Measurements from ENCODE around the gene GPC6. TPM values are rescaled to one million over a fixed set of nuclear protein-coding genes. Genes with fewer than 3 reads are reported as not detected.

The GPC6 gene
- total and polyA plus RNA-seq, 2 donors (not counting 3 experiments of a cell fraction or from before 2014, with no cell fraction given) = 0.01 TPM; not detected in 1

DNA sequence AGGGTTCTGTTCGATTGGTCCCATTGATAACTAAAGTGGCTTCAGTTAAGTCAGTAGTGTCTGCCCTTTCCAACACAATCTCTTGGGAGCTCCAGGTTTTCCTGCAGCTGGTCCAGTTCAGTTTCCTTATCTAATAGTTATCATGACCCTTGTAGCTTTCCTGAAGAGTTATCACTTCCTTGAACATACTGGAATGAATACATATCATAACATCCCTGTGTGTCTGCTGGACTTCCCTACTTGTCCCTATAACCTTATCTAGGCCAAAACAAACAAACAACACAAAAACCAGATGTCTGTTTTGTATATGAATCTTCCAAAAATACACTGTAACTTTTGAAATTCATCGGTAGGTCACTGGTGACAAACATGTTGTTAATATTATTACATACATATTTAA is 1085.3 kb downstream of the GPC6 start:
- Histone ChIP-seq H2AFZ (ENCODE audit: low read depth, low read length) (no peak overlapping the region), H3K9me1 (replicated peaks; ENCODE audit: control insufficient read depth, extremely low read depth, insufficient read depth, low read length) (no peaks in the 10 kb centered on the region), H3K4me2 (ENCODE audit: insufficient read depth, low read length) (peak overlapping the region; percentile 49), H3K36me3 (ENCODE audit: control insufficient read depth in 2 of 2, extremely low read depth in 1 of 2, insufficient read depth in 2 of 2, low read length in 2 of 2) (no peaks in the 10 kb centered on the region), H3K9me3 (replicated peaks; ENCODE audit: control insufficient read depth, insufficient read depth, low read length) (no peaks in the 10 kb centered on the region), H4K20me1 (replicated peaks; ENCODE audit: control insufficient read depth, extremely low read depth, insufficient read depth, low read length) (no peaks in the 10 kb centered on the region), H3K4me1 (ENCODE audit: control insufficient read depth, extremely low read depth, insufficient read depth, low read length) (peaks cover 39% of the 10 kb centered on the region), H3K27me3 (ENCODE audit: control insufficient read depth in 2 of 2, insufficient read depth in 2 of 2, low read length in 2 of 2) (no peaks in the 10 kb centered on the region), H3K4me3 (replicated peaks in 1 of 3; ENCODE audit: insufficient read depth in 1 of 3, low read depth in 1 of 3, low read length in 3 of 3) (no peak overlapping the region), H3K9ac (replicated peaks; ENCODE audit: extremely low read depth, insufficient read depth, low read length) (peak overlapping the region; percentile 12), H3K27ac (ENCODE audit: insufficient read depth, low read depth, low read length) (peak overlapping the region; percentile 88), H3K79me2 (ENCODE audit: control insufficient read depth, insufficient read depth, low read length) (no peaks in the 10 kb centered on the region)
- FAIRE-seq (peak; percentile 93), DNase-seq (ENCODE audit: low read depth, low spot score) (peak; percentile 84)
- intact Hi-C loops (cut with micrococcal nuclease) = loop anchor here (2.0 to 5.0 kb wide), 4 partner anchors 15 to 290 kb away; partner anchors contain the start of gene GPR180
- dilution Hi-C loops (cut with MboI; ENCODE audit: extremely low pct_ligation_motif_present, low sequenced_read_pairs) = no loop called here
- TF ChIP-seq POLR2AphosphoS5 (IDR thresholded peaks at IDR 0.05; ENCODE audit: insufficient read depth, low read depth, low read length) (peak; percentile 51), FOS (IDR thresholded peaks at IDR 0.05; ENCODE audit: borderline replicate concordance, insufficient read depth, low read length) (peak; percentile 36), GATA2 (IDR thresholded peaks at IDR 0.05; ENCODE audit: insufficient read depth, insufficient read length, low read depth, low read length) (peak; percentile 89), JUN (IDR thresholded peaks at IDR 0.05; ENCODE audit: borderline replicate concordance, insufficient read depth, insufficient read length, low read depth) (no peak)
- ChIA-PET POLR2A (no interaction called here), CTCF (interaction anchor here (0.9 to 1.9 kb wide), 4 partner anchors 11 to 52 kb away, joined by 3 to 6 read pairs (median 3); no protein-coding TSS in a partner anchor)
- no TSS peak for BruUV-seq (replicated peaks)

DNA sequence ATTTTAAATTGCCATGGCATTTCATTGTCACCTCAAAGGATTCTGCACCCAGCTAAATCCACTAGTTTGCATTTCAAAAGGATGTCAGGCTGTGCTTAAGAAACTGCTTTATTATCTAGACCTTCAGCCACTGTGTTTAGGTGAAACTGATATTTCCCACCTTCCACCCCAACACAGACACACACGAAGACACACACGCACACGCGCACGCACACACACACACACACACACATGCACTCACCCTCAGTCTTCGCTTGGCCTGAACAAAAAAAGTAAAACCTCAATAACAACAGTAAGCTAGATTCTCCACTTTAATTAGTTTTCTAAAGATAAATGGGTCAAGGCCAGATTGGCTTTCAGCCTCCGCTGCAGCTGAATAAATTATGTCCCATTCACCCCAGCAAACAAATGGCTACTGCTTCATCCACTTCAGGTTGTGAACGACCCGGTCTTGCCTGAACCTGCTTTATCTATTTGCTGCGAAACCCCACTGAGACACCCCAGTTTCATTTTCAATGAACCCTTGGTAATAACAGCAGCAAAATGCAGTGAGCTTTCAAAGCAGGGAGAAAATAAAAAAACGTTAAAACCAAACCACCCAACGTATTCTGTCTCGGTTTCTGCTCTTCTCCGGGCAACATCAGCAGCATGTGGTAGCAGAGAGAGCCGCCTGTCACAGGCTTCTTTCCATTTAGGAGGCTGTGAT is 1086.1 kb downstream of the GPC6 start:
- no peak overlapping the region for H2AFZ ChIP-seq (ENCODE audit: low read depth, low read length)
- FAIRE-seq = no peak
- POLR2A ChIA-PET = no interaction called here

More for the DNA sequence above, 1086.1 kb downstream of the GPC6 start:
- no peak for DNase-seq (ENCODE audit: low read depth, low spot score)
- H3K4me1 ChIP-seq (ENCODE audit: control insufficient read depth, extremely low read depth, insufficient read depth, low read length) = peaks cover 39% of the 10 kb centered on the region
- no peaks in the 10 kb centered on the region for H4K20me1 ChIP-seq (replicated peaks; ENCODE audit: control insufficient read depth, extremely low read depth, insufficient read depth, low read length)
- intact Hi-C loops (cut with micrococcal nuclease) (loop anchor here (5.0 kb wide), 3 partner anchors 80 to 290 kb away; partner anchors contain the start of gene GPR180), dilution Hi-C loops (cut with MboI; ENCODE audit: extremely low pct_ligation_motif_present, low sequenced_read_pairs) (no loop called here)
- no peaks in the 10 kb centered on the region for H3K9me1 ChIP-seq (replicated peaks; ENCODE audit: control insufficient read depth, extremely low read depth, insufficient read depth, low read length)
- H3K4me3 ChIP-seq (replicated peaks in 1 of 3; ENCODE audit: insufficient read depth in 1 of 3, low read depth in 1 of 3, low read length in 3 of 3) = no peak overlapping the region
- no peaks in the 10 kb centered on the region for H3K79me2 ChIP-seq (ENCODE audit: control insufficient read depth, insufficient read depth, low read length)
- H3K9me3 ChIP-seq (replicated peaks; ENCODE audit: control insufficient read depth, insufficient read depth, low read length) = no peaks in the 10 kb centered on the region
- BruUV-seq (replicated peaks) = no TSS peak
- peak overlapping the region; percentile 12 for H3K9ac ChIP-seq (replicated peaks; ENCODE audit: extremely low read depth, insufficient read depth, low read length)
- peak overlapping the region; percentile 49 for H3K4me2 ChIP-seq (ENCODE audit: insufficient read depth, low read length)
- CTCF ChIA-PET = interaction anchor here (1.0 kb wide), 2 partner anchors 49 to 51 kb away, joined by 3 read pairs; no protein-coding TSS in a partner anchor
- no peaks in the 10 kb centered on the region for H3K36me3 ChIP-seq (ENCODE audit: control insufficient read depth in 2 of 2, extremely low read depth in 1 of 2, insufficient read depth in 2 of 2, low read length in 2 of 2)
- H3K27ac ChIP-seq (ENCODE audit: insufficient read depth, low read depth, low read length) = peak overlapping the region; percentile 88
- no peak for TF ChIP-seq FOS (IDR thresholded peaks at IDR 0.05; ENCODE audit: borderline replicate concordance, insufficient read depth, low read length)
- TF ChIP-seq MYC (IDR thresholded peaks at IDR 0.05; ENCODE audit: low read depth, low read length) = no peak
- no peak for TF ChIP-seq POLR2A (IDR thresholded peaks at IDR 0.05; ENCODE audit: low read depth, low read length)
- no peak for TF ChIP-seq GATA2 (IDR thresholded peaks at IDR 0.05; ENCODE audit: insufficient read depth, insufficient read length, low read depth, low read length)
- TF ChIP-seq EZH2 (IDR thresholded peaks at IDR 0.05; ENCODE audit: borderline replicate concordance, low read depth, low read length, severe bottlenecking) = no peak
- TF ChIP-seq JUN (IDR thresholded peaks at IDR 0.05; ENCODE audit: borderline replicate concordance, insufficient read depth, insufficient read length, low read depth) = no peak
- no peak for TF ChIP-seq POLR2AphosphoS5 (IDR thresholded peaks at IDR 0.05; ENCODE audit: insufficient read depth, low read depth, low read length)
- TF ChIP-seq, protein P1, sequence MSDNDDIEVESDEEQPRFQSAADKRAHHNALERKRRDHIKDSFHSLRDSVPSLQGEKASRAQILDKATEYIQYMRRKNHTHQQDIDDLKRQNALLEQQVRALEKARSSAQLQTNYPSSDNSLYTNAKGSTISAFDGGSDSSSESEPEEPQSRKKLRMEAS (IDR thresholded peaks at IDR 0.05; ENCODE audit: insufficient read depth, insufficient read length) = no peak
- TF ChIP-seq, protein P2, sequence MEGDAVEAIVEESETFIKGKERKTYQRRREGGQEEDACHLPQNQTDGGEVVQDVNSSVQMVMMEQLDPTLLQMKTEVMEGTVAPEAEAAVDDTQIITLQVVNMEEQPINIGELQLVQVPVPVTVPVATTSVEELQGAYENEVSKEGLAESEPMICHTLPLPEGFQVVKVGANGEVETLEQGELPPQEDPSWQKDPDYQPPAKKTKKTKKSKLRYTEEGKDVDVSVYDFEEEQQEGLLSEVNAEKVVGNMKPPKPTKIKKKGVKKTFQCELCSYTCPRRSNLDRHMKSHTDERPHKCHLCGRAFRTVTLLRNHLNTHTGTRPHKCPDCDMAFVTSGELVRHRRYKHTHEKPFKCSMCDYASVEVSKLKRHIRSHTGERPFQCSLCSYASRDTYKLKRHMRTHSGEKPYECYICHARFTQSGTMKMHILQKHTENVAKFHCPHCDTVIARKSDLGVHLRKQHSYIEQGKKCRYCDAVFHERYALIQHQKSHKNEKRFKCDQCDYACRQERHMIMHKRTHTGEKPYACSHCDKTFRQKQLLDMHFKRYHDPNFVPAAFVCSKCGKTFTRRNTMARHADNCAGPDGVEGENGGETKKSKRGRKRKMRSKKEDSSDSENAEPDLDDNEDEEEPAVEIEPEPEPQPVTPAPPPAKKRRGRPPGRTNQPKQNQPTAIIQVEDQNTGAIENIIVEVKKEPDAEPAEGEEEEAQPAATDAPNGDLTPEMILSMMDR (IDR thresholded peaks at IDR 0.05; ENCODE audit: extremely low read depth in 1 of 2, insufficient read depth in 1 of 2, low read depth in 1 of 2, low read length in 2 of 2) = no peak
- no peaks in the 10 kb centered on the region for H3K27me3 ChIP-seq (ENCODE audit: control insufficient read depth in 2 of 2, insufficient read depth in 2 of 2, low read length in 2 of 2)

Measured in endothelial cell of umbilical vein (primary cell).